ENCODE data around the gene DHCR24.

The DHCR24 gene

GRCh38 chr1:54815086-54815876, 71.7 kb downstream of the DHCR24 start:
- no peak for DNase-seq (ENCODE audit: low spot score)

- no peak for DNase-seq (ENCODE audit: low spot score)
These were observed 72.4 kb downstream of the DHCR24 start for GRCh38 chr1:54814571-54814970.

- no peak for DNase-seq (ENCODE audit: low spot score)
These were observed 72.9 kb downstream of the DHCR24 start for GRCh38 chr1:54814126-54814498.

- no peak for DNase-seq (ENCODE audit: low spot score)
These were observed 73.4 kb downstream of the DHCR24 start for GRCh38 chr1:54813485-54814125.

GRCh38 chr1:54812801-54813484, 74.1 kb downstream of the DHCR24 start:
- no peak for DNase-seq (ENCODE audit: low spot score)

GRCh38 chr1:54811739-54812655, 75.0 kb downstream of the DHCR24 start:
- no peak for DNase-seq (ENCODE audit: low spot score)

GRCh38 chr1:54811066-54811465, 75.9 kb downstream of the DHCR24 start:
- DNase-seq (ENCODE audit: low spot score) = no peak

- no peak for DNase-seq (ENCODE audit: low spot score)
These were observed 76.6 kb downstream of the DHCR24 start for GRCh38 chr1:54810153-54810942.

GRCh38 chr1:54809496-54810074, 77.4 kb downstream of the DHCR24 start:
- no peak for DNase-seq (ENCODE audit: low spot score)

- DNase-seq (ENCODE audit: low spot score) = no peak
These were observed 78.4 kb downstream of the DHCR24 start for GRCh38 chr1:54808443-54809207.

- DNase-seq (ENCODE audit: low spot score) = no peak
These were observed 79.2 kb downstream of the DHCR24 start for GRCh38 chr1:54807756-54808155.

GRCh38 chr1:54806931-54807611, 79.9 kb downstream of the DHCR24 start:
- no peak for DNase-seq (ENCODE audit: low spot score)

GRCh38 chr1:54805981-54806381, 81.0 kb downstream of the DHCR24 start:
- no peak for DNase-seq (ENCODE audit: low spot score)

- no peak for DNase-seq (ENCODE audit: low spot score)
These were observed 81.5 kb downstream of the DHCR24 start for GRCh38 chr1:54805466-54805865.

GRCh38 chr1:54804471-54805132, 82.4 kb downstream of the DHCR24 start:
- DNase-seq (ENCODE audit: low spot score) = no peak

GRCh38 chr1:54803761-54804470, 83.1 kb downstream of the DHCR24 start:
- no peak for DNase-seq (ENCODE audit: low spot score)

GRCh38 chr1:54800899-54801759, 85.9 kb downstream of the DHCR24 start, which contains the start of gene TTC22:
Gene TTC22, minus strand, starts transcription at chr1:54801323. Its CDS starts 160 bp downstream, at chr1:54801163.
- no peak for DNase-seq (ENCODE audit: low spot score)

Measured in putamen (tissue), 1 donor.